Suppressor macrophage (primary cell): ENCODE measurements around the gene TMEM178B.

Experiments
- DNase-seq, 4 experiments: peaks; one replicate each; pipeline ENCODE4 v3.0.0-alpha.2; 2020 to 2022

TMEM178B gene

GRCh38 chr7:141265668-141266067 is 191.8 kb downstream of the TMEM178B start:
- DNase-seq = no peak

DNA sequence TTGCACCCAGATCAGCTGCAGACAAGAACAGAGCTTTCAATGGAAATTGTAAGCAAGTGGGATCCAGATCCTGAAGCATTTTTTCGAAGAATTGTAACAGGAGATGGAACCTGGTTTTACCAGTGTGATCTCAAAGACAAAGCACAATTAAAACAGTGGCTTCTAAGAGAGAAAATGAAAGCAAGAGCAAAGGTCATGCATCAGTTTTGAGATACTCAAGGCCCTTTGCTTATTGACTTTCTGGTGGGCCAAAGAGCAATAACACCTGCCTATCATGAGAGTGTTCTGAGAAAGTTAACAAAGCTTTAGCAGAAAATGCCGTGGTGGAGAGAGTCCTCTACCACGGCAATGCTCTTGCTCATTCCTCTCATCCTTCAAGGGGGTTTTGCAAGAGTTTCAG is 194.8 kb downstream of the TMEM178B start:
- DNase-seq = no peak

DNA sequence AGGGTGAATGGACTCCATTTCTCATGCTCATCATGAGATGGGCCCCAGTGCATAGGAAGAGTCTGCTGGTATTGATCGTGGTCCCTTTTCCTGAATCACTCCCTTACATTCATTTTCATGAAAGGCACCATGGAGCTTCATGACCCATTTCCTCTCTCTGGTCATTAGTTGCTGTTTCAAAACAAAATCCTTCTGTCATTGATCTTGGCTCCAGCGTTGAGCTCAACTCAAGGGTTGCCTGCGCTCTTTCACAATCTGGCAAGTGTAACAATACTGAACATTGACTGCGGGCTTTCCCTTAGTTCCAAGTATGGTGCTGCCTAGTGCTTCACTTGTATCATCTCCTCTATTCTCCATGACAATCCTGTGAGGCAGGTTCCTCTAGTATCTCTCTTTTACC is 197.6 kb downstream of the TMEM178B start:
- DNase-seq = no peak

GRCh38 chr7:141272417-141272816 is 198.6 kb downstream of the TMEM178B start:
- DNase-seq = no peak

DNA sequence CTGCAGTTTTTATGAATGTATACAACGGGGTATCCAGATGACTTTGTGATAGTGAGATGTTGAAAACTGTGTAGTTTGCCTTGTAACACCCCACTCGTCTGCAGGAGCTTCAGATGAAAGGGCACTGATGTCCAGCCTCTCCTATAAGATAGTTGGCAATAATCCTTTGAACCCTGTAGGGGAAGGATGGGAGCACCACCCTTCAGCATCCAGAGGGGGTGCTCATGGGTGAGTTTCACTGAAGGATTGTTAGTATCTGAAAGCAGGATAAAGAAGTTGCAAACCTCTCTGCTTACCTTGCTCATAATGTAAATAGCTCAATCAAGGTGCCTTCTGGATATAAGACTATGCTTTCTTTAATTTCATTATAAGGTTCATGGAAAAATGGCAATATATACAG is 201.5 kb downstream of the TMEM178B start:
- no peak for DNase-seq

DNA sequence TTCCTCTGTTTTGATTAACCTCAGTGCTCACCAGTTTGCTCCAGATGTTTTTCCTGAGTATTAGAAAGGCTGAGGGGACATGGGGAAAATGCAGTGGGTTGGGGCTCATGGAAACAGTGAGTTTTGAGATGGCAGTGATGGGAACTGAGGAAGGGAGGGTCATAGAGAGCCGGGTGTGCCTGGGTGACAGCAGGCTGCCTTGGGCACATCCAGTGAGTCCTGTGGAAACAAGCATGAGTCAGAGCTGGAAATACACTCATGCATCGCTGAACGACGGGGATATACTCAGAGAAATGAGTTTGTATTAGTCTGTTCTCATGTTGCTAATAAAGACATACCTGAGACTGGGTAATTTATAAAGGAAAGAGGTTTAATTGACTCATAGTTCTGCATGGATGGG is 202.2 kb downstream of the TMEM178B start:
- DNase-seq = no peak

DNA sequence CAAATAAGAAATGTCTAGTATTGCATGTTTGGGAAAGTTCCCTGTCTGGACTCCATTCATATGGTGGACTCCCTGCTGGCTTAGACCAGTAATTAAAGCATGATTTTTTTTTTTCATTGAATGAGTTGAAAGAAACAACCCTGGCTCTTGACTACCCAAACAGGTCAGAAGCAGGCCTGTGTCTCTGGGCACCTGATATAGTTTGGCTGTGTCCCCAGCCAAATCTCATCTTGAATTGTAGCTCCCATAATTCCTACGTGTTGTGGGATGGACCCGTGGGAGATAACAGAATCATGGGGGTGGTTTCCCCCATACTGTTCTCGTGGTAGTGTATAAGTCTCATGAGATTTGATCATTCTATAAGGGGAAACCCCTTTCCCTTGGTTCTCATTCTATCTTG is 206.2 kb downstream of the TMEM178B start:
- DNase-seq = no peak

GRCh38 chr7:141281311-141281710 is 207.4 kb downstream of the TMEM178B start:
- DNase-seq = no peak

GRCh38 chr7:141286522-141286921 is 212.7 kb downstream of the TMEM178B start:
- DNase-seq = no peak

GRCh38 chr7:141287936-141288335 is 214.1 kb downstream of the TMEM178B start:
- no peak for DNase-seq

DNA sequence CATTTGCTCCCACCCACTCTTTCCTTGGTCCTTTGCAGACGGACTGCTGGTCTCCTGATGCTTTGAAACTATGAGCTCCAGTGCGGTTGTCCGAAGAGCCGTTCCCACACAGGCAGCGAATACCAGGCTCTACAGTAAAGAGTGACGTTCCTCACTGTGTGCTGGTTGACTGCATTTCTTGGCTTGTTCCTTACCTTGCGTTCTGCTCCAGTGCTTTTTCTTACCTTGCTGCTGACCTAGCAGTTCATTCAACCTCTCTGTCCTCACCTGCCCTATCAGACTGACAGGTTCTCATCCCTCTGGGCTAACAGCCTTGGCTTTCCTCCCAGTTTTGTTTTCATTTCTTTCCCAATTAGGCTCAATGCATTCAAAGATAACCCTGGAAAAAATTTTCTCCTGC is 214.8 kb downstream of the TMEM178B start:
- no peak for DNase-seq

- DNase-seq = no peak
These were observed 216.5 kb downstream of the TMEM178B start for GRCh38 chr7:141290365-141290764.

GRCh38 chr7:141290973-141291372 is 217.1 kb downstream of the TMEM178B start:
- DNase-seq = no peak

- peak in 2 of 4 experiments; percentile 5 to 14 for DNase-seq
These were observed 217.7 kb downstream of the TMEM178B start for GRCh38 chr7:141291541-141291940.

DNA sequence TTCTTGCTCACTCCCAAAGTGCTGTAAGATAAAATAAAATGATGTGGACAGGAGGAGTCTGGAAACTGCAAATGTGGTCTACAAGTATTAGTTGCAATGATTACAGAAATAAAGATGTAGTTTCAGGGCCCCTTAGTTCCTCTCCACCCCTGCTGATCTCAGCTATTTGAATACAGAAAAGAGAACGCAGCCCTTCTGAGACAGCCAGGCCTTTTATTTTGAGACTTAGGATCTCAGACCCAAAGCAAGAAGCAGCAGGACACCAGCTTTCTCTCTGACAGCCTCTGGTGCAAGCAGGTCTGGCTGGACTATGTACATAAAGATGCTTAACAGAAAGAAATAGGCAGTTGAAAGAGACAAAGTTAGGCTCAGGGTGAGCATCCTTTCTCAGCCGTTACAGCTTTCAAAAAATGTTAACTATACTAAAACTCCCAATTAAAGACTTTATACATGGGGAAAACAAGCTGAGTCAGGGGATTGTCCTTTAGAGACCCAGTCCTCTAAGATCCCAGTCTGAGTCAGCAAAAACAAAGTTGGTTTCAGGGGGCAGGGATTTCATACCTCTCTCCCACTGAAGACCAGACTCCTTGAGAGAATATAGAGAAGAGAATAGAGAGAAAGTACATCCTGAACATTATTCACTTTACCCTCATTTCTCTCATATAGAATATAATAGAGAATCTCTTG is 220.4 kb downstream of the TMEM178B start:
- DNase-seq = no peak

- no peak for DNase-seq
These were observed 221.6 kb downstream of the TMEM178B start for GRCh38 chr7:141295367-141295895.

DNA sequence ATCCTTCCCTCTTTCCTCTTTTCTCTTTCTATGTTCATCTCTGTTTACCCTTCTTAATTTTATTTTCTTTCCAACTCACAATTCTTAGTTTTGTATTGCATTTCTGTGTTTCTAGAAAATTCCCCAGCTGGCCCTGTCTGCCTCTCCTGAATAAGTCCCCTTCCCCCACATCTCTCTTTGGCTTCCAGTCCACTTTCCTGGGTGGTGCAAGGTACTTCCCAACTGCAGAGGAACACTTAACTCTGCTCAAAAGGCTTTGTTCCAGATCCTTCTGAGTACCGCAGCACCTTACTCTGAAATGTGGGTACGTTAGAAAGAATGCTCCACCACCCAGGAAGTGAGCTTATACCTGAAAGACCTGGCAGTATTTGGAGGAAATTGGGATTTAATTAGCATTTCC is 227.0 kb downstream of the TMEM178B start:
- no peak for DNase-seq

GRCh38 chr7:141301544-141301943 is 227.7 kb downstream of the TMEM178B start:
- no peak for DNase-seq

GRCh38 chr7:141302617-141303016 is 228.8 kb downstream of the TMEM178B start:
- no peak for DNase-seq

DNA sequence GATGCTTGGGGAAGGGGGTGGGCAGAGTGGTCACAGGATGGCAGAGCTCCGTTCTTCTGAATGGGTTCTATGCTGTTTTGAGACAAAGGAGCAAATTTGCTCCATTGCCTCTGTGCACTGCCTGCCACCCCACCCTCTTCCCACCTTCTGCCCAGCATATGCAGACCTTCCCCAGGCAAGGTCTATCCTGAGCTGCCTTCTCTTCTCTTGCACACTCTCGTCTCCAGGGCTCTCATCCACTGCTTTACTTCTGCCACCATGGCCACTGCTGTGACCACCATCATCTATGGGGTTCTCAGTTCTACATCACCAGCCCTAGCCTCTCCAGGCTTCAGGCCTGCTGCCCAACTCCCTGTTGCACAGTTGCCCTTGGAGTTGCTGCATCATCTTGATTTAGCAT is 230.4 kb downstream of the TMEM178B start:
- DNase-seq = no peak

DNA sequence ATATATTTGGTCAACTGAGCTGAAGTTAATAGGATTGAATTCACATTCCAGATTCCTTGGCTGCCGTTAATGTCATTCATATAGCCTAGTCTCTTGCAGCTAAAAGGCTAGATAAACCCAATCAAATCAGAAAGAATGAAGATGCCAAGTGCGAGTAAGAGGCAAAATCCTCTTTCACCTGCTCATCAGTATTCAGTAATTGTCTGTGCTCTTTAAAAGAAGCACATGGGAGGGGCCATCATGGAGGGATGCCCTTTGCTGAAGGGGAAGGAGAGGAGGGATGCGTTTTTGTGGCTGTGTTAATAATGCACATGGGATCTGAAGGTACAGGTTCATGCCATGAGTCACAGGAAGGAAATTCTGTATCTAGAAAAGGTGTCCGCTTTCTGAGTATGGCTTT is 232.2 kb downstream of the TMEM178B start:
- no peak for DNase-seq

DNA sequence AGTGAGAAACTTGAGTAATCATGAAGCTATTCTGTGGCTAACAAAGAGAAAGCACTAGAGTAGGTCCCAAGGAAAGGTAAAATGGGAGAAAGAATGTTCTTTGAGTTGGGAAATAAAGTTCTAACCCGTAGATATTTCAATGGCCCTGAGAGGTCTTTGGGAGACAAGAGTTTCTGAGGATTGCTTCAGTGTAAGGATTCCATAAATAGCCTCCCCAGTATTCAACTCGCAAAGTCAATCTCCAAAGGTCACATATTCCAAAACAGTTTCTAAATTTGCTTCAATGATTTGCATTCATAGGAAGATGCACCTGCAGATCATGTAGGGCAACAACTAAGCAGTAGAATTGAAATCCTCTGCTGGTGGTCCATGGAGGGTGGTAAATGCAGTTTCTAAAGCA is 238.5 kb downstream of the TMEM178B start:
- no peak for DNase-seq

GRCh38 chr7:141312828-141313521 is 239.1 kb downstream of the TMEM178B start:
- no peak for DNase-seq

GRCh38 chr7:141313896-141314295 is 240.0 kb downstream of the TMEM178B start:
- no peak for DNase-seq
